Hepatocyte (in vitro differentiated cells): ENCODE measurements around the gene SLC2A13. TPM values are rescaled to one million over a fixed set of nuclear protein-coding genes. Genes with fewer than 3 reads are reported as not detected.

Experiments
- DNase-seq: peaks from one replicate; pipeline ENCODE4 v3.0.0-alpha.2; 2016; ENCODE audit warnings: low spot score
- H2AFZ ChIP-seq: fragments of 200-600 bp; sonication (generic); 2 replicates; pipeline ENCODE4 v1.6.0; 2016; ENCODE audit warnings: antibody characterized with exemption, mild to moderate bottlenecking
- H3K27ac ChIP-seq: fragments of 200-600 bp; sonication (generic); 2 replicates; pipeline ENCODE4 v1.5.1; 2016; ENCODE audit warnings: mild to moderate bottlenecking
- H3K27me3 ChIP-seq: fragments of 200-600 bp; sonication (generic); 2 replicates; pipeline ENCODE4 v1.6.1; 2016
- H3K36me3 ChIP-seq: fragments of 200-600 bp; sonication (generic); replicated peaks from 2 replicates; pipeline ENCODE4 v1.5.1; 2016; ENCODE audit warnings: low read depth; ENCODE audit not compliant: insufficient read depth
- H3K4me1 ChIP-seq: fragments of 200-600 bp; sonication (generic); 2 replicates; pipeline ENCODE4 v1.5.1; 2016; ENCODE audit warnings: mild to moderate bottlenecking, moderate library complexity; ENCODE audit not compliant: insufficient read depth
- H3K4me2 ChIP-seq: fragments of 200-600 bp; sonication (generic); 2 replicates; pipeline ENCODE4 v1.6.0; 2016
- H3K4me3 ChIP-seq: fragments of 200-600 bp; sonication (generic); 2 replicates; pipeline ENCODE4 v1.5.1; 2016; ENCODE audit warnings: mild to moderate bottlenecking
- H3K79me2 ChIP-seq: fragments of 200-600 bp; sonication (generic); 2 replicates; pipeline ENCODE4 v1.6.0; 2017; ENCODE audit warnings: mild to moderate bottlenecking
- H3K9me2 ChIP-seq: fragments of 200-600 bp; sonication (generic); replicated peaks from 2 replicates; pipeline ENCODE4 v1.6.0; 2017; ENCODE audit warnings: mild to moderate bottlenecking; ENCODE audit not compliant: insufficient read depth
- H3K9me3 ChIP-seq: fragments of 200-600 bp; sonication (generic); 2 replicates; pipeline ENCODE4 v1.5.1; 2016; ENCODE audit warnings: low read depth, mild to moderate bottlenecking
- H4K20me1 ChIP-seq: fragments of 200-600 bp; sonication (generic); 2 replicates; pipeline ENCODE4 v1.6.0; 2016; ENCODE audit warnings: mild to moderate bottlenecking; ENCODE audit not compliant: insufficient read depth, poor library complexity, severe bottlenecking
- CTCF ChIP-seq: fragments of 200-600 bp; sonication (generic); IDR thresholded peaks from 2 replicates; pipeline ENCODE4 v1.5.1; 2016; ENCODE audit warnings: antibody characterized with exemption, mild to moderate bottlenecking; ENCODE audit not compliant: poor library complexity
- EZH2 ChIP-seq: fragments of 200-600 bp; sonication (generic); IDR thresholded peaks from 2 replicates; pipeline ENCODE4 v1.6.1; 2016; ENCODE audit warnings: antibody characterized with exemption, mild to moderate bottlenecking, borderline replicate concordance
- EZH2phosphoT487 ChIP-seq: fragments of 200-600 bp; sonication (generic); IDR thresholded peaks from one replicate; pipeline ENCODE4 v1.6.1; 2018; ENCODE audit warnings: antibody characterized with exemption, mild to moderate bottlenecking, low read depth, moderate library complexity; ENCODE audit not compliant: unreplicated experiment, severe bottlenecking
- WGBS: methylation state at CpG from one replicate; pipeline ENCODE4 v1.1.6; 2016; ENCODE audit warnings: low lambda C conversion rate; ENCODE audit errors: missing lambda C conversion rate; 5-methylcytosine and 5-hydroxymethylcytosine counted together
- polyA plus RNA-seq: library from polyadenylated mRNA; unstranded; fragments of >200 nt; fragmentation: Nextera tagmentation; extraction: Ambion mirVana; gene quantifications from 2 replicates; pipeline ENCODE4 v1.2.1, GENCODE V29; 2016
- total RNA-seq: library from RNA; depleted of rRNA; stranded (reverse); fragments of >200 nt; gene quantifications from 2 replicates; pipeline ENCODE4 v1.2.3, GENCODE V29; 2014

Gene SLC2A13
- total and polyA plus RNA-seq, 2 experiments from 2014 or later, result 12.1 to 21.1 TPM

- H3K4me2 ChIP-seq, result no peak overlapping the region
- no peaks in the 10 kb centered on the region for H4K20me1 ChIP-seq
- no peaks in the 10 kb centered on the region for H3K9me2 ChIP-seq
- H3K9me3 ChIP-seq, result no peaks in the 10 kb centered on the region
- H3K4me1 ChIP-seq, result no peaks in the 10 kb centered on the region
- H2AFZ ChIP-seq, result no peak overlapping the region
- H3K36me3 ChIP-seq, result no peaks in the 10 kb centered on the region
- no peak overlapping the region for H3K4me3 ChIP-seq
- no peaks in the 10 kb centered on the region for H3K27me3 ChIP-seq
- DNase-seq, result no peak
- no peak overlapping the region for H3K27ac ChIP-seq
- no peaks in the 10 kb centered on the region for H3K79me2 ChIP-seq
- TF ChIP-seq EZH2, result no peak
- no peak for TF ChIP-seq CTCF
- TF ChIP-seq EZH2phosphoT487, result no peak
Measured at GRCh38 chr12:40022850-40023249, 83.0 kb downstream of the SLC2A13 start.

GRCh38 chr12:40020261-40020691, 85.6 kb downstream of the SLC2A13 start:
- H3K9me2 ChIP-seq, result no peaks in the 10 kb centered on the region
- DNase-seq, result no peak
- H3K9me3 ChIP-seq, result no peaks in the 10 kb centered on the region
- TF ChIP-seq CTCF (no peak), EZH2 (no peak)
- no peaks in the 10 kb centered on the region for H3K4me1 ChIP-seq
- H3K27me3 ChIP-seq, result no peaks in the 10 kb centered on the region
- no peak overlapping the region for H3K4me2 ChIP-seq
- no peak overlapping the region for H3K27ac ChIP-seq
- no peaks in the 10 kb centered on the region for H3K79me2 ChIP-seq
- H3K36me3 ChIP-seq, result no peaks in the 10 kb centered on the region
- no peak overlapping the region for H2AFZ ChIP-seq
- 83% methylated on average over 4 of the region's 4 CpGs for WGBS
- H4K20me1 ChIP-seq, result no peaks in the 10 kb centered on the region
- H3K4me3 ChIP-seq, result no peak overlapping the region

DNA sequence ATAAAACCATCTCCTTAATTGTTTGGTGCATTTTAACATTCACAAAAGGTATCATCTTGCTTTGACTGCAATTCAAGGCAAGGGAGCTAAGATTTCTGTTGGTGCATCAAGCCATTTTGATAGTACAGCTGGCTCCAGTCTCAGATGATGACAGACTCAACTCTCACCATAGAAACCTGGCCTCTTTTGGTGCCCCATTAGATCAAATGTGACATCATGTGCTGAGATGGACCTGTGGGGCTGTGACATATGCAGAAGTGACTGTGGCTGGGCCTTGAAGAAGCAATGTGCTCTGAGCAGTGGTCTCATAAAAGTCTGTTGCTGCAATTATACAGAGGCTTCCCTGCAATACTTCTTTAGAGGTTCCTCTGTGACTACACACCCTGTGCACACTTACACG, 88.4 kb downstream of the SLC2A13 start:
- WGBS, result 83% methylated on average over 1 of the region's 1 CpG

More for the DNA sequence above, 88.4 kb downstream of the SLC2A13 start:
- no peak overlapping the region for H3K4me2 ChIP-seq
- no peaks in the 10 kb centered on the region for H3K9me2 ChIP-seq
- H3K79me2 ChIP-seq, result no peaks in the 10 kb centered on the region
- no peak overlapping the region for H3K4me3 ChIP-seq
- peak overlapping the region; percentile 80 for H3K27ac ChIP-seq
- no peaks in the 10 kb centered on the region for H3K36me3 ChIP-seq
- TF ChIP-seq EZH2phosphoT487 (no peak), EZH2 (no peak), CTCF (no peak)
- H3K27me3 ChIP-seq, result no peaks in the 10 kb centered on the region
- DNase-seq, result no peak
- H4K20me1 ChIP-seq, result no peaks in the 10 kb centered on the region
- H3K4me1 ChIP-seq, result no peaks in the 10 kb centered on the region
- H2AFZ ChIP-seq, result no peak overlapping the region
- H3K9me3 ChIP-seq, result no peaks in the 10 kb centered on the region
